Nephron progenitor cell (in vitro differentiated cells): Measurements from ENCODE around the gene ABCB8.

ENCODE experiments used
- DNase-seq: peaks from one replicate; pipeline ENCODE4 v3.0.0; 2021
- H3K27ac Mint-ChIP-seq: 2 replicates; pipeline ENCODE4 v1.8.0; 2021; ENCODE audit warnings: mild to moderate bottlenecking, moderate library complexity, mixed read lengths
- H3K27me3 Mint-ChIP-seq: 2 replicates; pipeline ENCODE4 v1.8.0; 2021; ENCODE audit warnings: mild to moderate bottlenecking, low read depth, mixed read lengths; ENCODE audit not compliant: poor library complexity
- H3K36me3 Mint-ChIP-seq: 2 replicates; pipeline ENCODE4 v1.8.0; 2021; ENCODE audit warnings: low read depth, mixed read lengths
- H3K4me1 Mint-ChIP-seq: 2 replicates; pipeline ENCODE4 v1.8.0; 2021; ENCODE audit warnings: mixed read lengths
- H3K4me3 Mint-ChIP-seq: 2 replicates; pipeline ENCODE4 v1.8.0; 2021; ENCODE audit warnings: mild to moderate bottlenecking, moderate library complexity, mixed read lengths
- H3K9me3 Mint-ChIP-seq: 2 replicates; pipeline ENCODE4 v1.8.0; 2021; ENCODE audit warnings: mild to moderate bottlenecking, moderate library complexity, mixed read lengths
- CTCF ChIP-seq: fragments of 200-600 bp; sonication (generic); IDR thresholded peaks from 2 replicates; pipeline ENCODE4 v1.5.0; 2021; ENCODE audit warnings: antibody characterized with exemption

ABCB8 gene

GRCh38 chr7:151045967-151046366 lies 17.7 kb downstream of the ABCB8 start:
- Mint-ChIP-seq H3K4me3 (no peak overlapping the region), H3K27me3 (peaks cover 35% of the 10 kb centered on the region), H3K4me1 (peaks cover 19% of the 10 kb centered on the region), H3K27ac (no peak overlapping the region), H3K9me3 (no peaks in the 10 kb centered on the region), H3K36me3 (no peaks in the 10 kb centered on the region)
- DNase-seq: no peak
- TF ChIP-seq CTCF: no peak

DNA sequence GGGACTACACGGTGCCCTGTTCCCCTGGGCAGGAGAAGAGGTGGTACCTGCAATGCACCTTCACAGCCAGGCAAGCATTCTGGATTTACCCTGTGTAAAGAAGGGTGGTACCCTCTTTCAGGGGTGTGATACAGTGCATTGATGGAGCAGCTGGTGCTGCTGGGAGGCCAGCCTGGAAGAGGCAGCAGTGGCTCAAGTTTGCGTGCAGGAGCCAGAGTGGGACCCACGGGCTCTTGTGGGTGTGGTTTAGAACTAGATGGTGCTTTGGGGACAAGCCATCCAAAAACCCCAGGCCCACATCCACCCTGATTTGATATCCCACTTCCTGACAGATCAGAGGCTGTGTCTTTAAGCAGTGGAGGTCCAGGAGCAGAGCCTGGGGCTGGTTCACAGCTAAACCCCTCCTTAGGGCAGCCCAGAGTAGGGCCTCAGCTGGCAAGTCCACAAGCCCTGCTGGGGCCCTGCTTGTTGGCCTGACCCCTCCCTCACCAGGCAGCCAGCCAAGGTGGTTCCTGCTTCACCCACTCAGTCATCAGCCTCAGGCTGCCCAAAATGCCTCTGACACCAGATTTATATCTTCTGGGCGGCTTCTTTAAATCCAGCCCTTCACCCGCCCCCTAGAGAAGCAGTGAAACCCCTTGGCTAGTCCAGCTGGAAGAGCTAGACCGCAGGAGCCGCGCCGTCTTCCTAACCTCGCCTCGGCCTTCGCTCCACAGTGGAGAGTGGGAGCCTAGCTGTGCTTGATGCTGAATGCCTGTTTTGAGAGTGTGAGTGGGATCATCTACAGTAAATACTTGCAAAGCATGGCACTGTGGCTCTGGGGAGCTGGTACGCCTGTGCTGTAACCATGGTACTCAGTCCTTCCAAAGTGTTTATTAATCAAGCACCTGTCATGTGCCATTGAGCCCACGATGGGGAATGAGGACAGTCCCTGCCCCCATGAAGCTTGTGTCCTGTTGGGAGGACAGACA lies 18.6 kb downstream of the ABCB8 start:
- Mint-ChIP-seq H3K4me1 (peaks cover 19% of the 10 kb centered on the region), H3K36me3 (no peaks in the 10 kb centered on the region), H3K27ac (no peak overlapping the region), H3K4me3 (no peak overlapping the region), H3K9me3 (no peaks in the 10 kb centered on the region), H3K27me3 (peaks cover 44% of the 10 kb centered on the region)
- DNase-seq: no peak
- no peak for TF ChIP-seq CTCF

- H3K27ac Mint-ChIP-seq: no peak within 1 kb of the TSS
- TF ChIP-seq CTCF: no peak
- no peak within 1 kb of the TSS for H3K4me3 Mint-ChIP-seq
- H3K4me1 Mint-ChIP-seq: peaks cover 19% of the 10 kb centered on the region
- peaks cover 51% of the 10 kb centered on the region for H3K27me3 Mint-ChIP-seq
- DNase-seq: no peak
- H3K36me3 Mint-ChIP-seq: no peaks in the 10 kb centered on the region
- H3K9me3 Mint-ChIP-seq: no peaks in the 10 kb centered on the region
Observed at GRCh38 chr7:151047976-151048815, 19.9 kb downstream of the ABCB8 start, which contains the start of gene ASIC3. Gene ASIC3 (plus strand): TSS chr7:151048531. CDS start chr7:151048886, 355 bp downstream.

- Mint-ChIP-seq H3K4me3 (no peak overlapping the region), H3K36me3 (no peaks in the 10 kb centered on the region), H3K4me1 (peaks cover 19% of the 10 kb centered on the region), H3K27me3 (peaks cover 50% of the 10 kb centered on the region), H3K9me3 (no peaks in the 10 kb centered on the region), H3K27ac (no peak overlapping the region)
- TF ChIP-seq CTCF: no peak
- DNase-seq: no peak
Observed at GRCh38 chr7:151048911-151049463, 20.7 kb downstream of the ABCB8 start.

DNA sequence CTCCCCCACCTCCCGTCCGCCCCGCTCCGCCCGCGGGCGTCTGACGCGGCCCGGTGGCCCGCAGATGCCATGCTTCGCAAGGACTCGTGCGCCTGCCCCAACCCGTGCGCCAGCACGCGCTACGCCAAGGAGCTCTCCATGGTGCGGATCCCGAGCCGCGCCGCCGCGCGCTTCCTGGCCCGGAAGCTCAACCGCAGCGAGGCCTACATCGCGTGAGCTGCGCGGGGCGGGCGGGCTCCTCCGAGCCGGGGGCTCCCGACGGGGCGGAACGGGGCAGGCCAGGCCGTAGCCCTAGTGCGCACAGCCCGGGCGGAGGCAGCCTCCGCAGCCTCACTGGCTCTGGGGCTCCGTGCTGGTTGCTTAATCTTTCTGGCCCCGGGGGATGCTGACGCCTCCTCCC lies 22.9 kb downstream of the ABCB8 start:
- Mint-ChIP-seq H3K36me3 (no peaks in the 10 kb centered on the region), H3K27me3 (peaks cover 58% of the 10 kb centered on the region), H3K27ac (no peak overlapping the region), H3K4me3 (no peak overlapping the region), H3K9me3 (no peaks in the 10 kb centered on the region), H3K4me1 (peaks cover 21% of the 10 kb centered on the region)
- peak; percentile 90 for DNase-seq
- no peak for TF ChIP-seq CTCF
